SH-SY5Y (cell line): ENCODE results near the gene AKAP6.

Experiments used
- GATA2 ChIP-seq: IDR thresholded peaks from 2 replicates; pipeline ENCODE4 v1.6.1; 2011; ENCODE audit warnings: mild to moderate bottlenecking, low read depth, low read length
- GATA3 ChIP-seq: IDR thresholded peaks from 2 replicates; pipeline ENCODE4 v1.6.1; 2011; ENCODE audit warnings: low read depth, mild to moderate bottlenecking, low read length, moderate library complexity

GRCh38 chr14:32576088-32576795 is 247.1 kb downstream of the AKAP6 start:
- TF ChIP-seq GATA3: no peak
- no peak for TF ChIP-seq GATA2
